ENCODE measurements around the gene CLIC1. TPM values are rescaled to one million over a fixed set of nuclear protein-coding genes. Genes with fewer than 3 reads are reported as not detected.

Gene CLIC1
- total RNA-seq, 4 donors from 2014 or later = 253 to 375 (median 362) TPM

- no peaks in the 10 kb centered on the region for H3K36me3 ChIP-seq
- H3K27ac ChIP-seq = no peak overlapping the region
- H3K27me3 ChIP-seq = no peaks in the 10 kb centered on the region
- no peaks in the 10 kb centered on the region for H3K9me3 ChIP-seq
- no peak for DNase-seq
- H3K4me1 ChIP-seq = peaks cover 0 to 15% (median 6%) of the 10 kb centered on the region in 4 donors
- in situ Hi-C loops (cut with MboI; ENCODE audit: low pct_ligation_motif_present in 1 of 4, low pct_unique_long_range_greater_than_20kb in 1 of 4, low sequenced_read_pairs in 3 of 4) = loop anchor here in 2 of 4 donors (5.0 to 10.0 kb wide), 2 partner anchors 78 to 81 kb away; partner anchors contain the start of gene LY6G5C (in 1 of the 2)
- intact Hi-C loops (cut with DNase I; ENCODE audit: low total_unique reads) = no loop called here
- 85 to 86% methylated on average over 5 to 9 of the region's 9 CpGs for WGBS, 2 donors (ENCODE audit: low coverage in 1 of 2)
- no peak overlapping the region for H3K4me3 ChIP-seq
- no peak for TF ChIP-seq EP300 (IDR thresholded peaks at IDR 0.05; ENCODE audit: low read depth)
- TF ChIP-seq POLR2A (IDR thresholded peaks at IDR 0.05) = no peak
- no peak for TF ChIP-seq POLR2AphosphoS5 (IDR thresholded peaks at IDR 0.05)
- no peak for TF ChIP-seq CTCF (IDR thresholded peaks at IDR 0.05)
Measured at GRCh38 chr6:31765559-31765909, 29.2 kb upstream of the CLIC1 start.

GRCh38 chr6:31764198-31764597 lies 27.9 kb upstream of the CLIC1 start:
- Histone ChIP-seq H3K27me3 (no peaks in the 10 kb centered on the region), H3K4me3 (no peak overlapping the region), H3K4me1 (peaks cover 0 to 10% (median 0%) of the 10 kb centered on the region in 4 donors), H3K27ac (no peak overlapping the region), H3K36me3 (no peaks in the 10 kb centered on the region), H3K9me3 (no peaks in the 10 kb centered on the region)
- TF ChIP-seq CTCF (IDR thresholded peaks at IDR 0.05) (no peak), EP300 (IDR thresholded peaks at IDR 0.05; ENCODE audit: low read depth) (no peak), POLR2AphosphoS5 (IDR thresholded peaks at IDR 0.05) (no peak), POLR2A (IDR thresholded peaks at IDR 0.05) (no peak)
- WGBS, 2 donors (ENCODE audit: low coverage in 1 of 2) = 60 to 75% methylated on average over 1 to 4 of the region's 4 CpGs
- no peak for DNase-seq
- intact Hi-C loops (cut with DNase I; ENCODE audit: low total_unique reads) = no loop called here
- in situ Hi-C loops (cut with MboI; ENCODE audit: low pct_ligation_motif_present in 1 of 4, low pct_unique_long_range_greater_than_20kb in 1 of 4, low sequenced_read_pairs in 3 of 4) = loop anchor here in 1 of 4 donors (10.0 kb wide), 1 partner anchor 79 kb away; the partner anchor contains the start of gene LY6G5C

- intact Hi-C loops (cut with DNase I; ENCODE audit: low total_unique reads) = no loop called here
- no peak for TF ChIP-seq POLR2A (IDR thresholded peaks at IDR 0.05)
- no peak for TF ChIP-seq EP300 (IDR thresholded peaks at IDR 0.05; ENCODE audit: low read depth)
- TF ChIP-seq CTCF (IDR thresholded peaks at IDR 0.05) = no peak
- TF ChIP-seq POLR2AphosphoS5 (IDR thresholded peaks at IDR 0.05) = no peak
- Histone ChIP-seq H3K4me3 (no peak overlapping the region), H3K36me3 (no peaks in the 10 kb centered on the region), H3K4me1 (peaks cover 0 to 10% (median 0%) of the 10 kb centered on the region in 4 donors), H3K9me3 (no peaks in the 10 kb centered on the region), H3K27me3 (no peaks in the 10 kb centered on the region), H3K27ac (no peak overlapping the region)
- in situ Hi-C loops (cut with MboI; ENCODE audit: low pct_ligation_motif_present in 1 of 4, low pct_unique_long_range_greater_than_20kb in 1 of 4, low sequenced_read_pairs in 3 of 4) = loop anchor here in 1 of 4 donors (10.0 kb wide), 1 partner anchor 79 kb away; the partner anchor contains the start of gene LY6G5C
- DNase-seq = no peak
- WGBS, 2 donors (ENCODE audit: low coverage in 1 of 2) = 17 to 24% methylated on average over 1 of the region's 1 CpG
Measured at GRCh38 chr6:31763619-31763940, 27.2 kb upstream of the CLIC1 start.

- no peak for DNase-seq
- H3K27me3 ChIP-seq = no peaks in the 10 kb centered on the region
- no peaks in the 10 kb centered on the region for H3K9me3 ChIP-seq
- no peak overlapping the region for H3K4me3 ChIP-seq
- TF ChIP-seq CTCF (IDR thresholded peaks at IDR 0.05) (no peak), POLR2AphosphoS5 (IDR thresholded peaks at IDR 0.05) (no peak), POLR2A (IDR thresholded peaks at IDR 0.05) (no peak), EP300 (IDR thresholded peaks at IDR 0.05; ENCODE audit: low read depth) (no peak)
- H3K4me1 ChIP-seq = peaks cover 0 to 10% (median 0%) of the 10 kb centered on the region in 4 donors
- no peak overlapping the region for H3K27ac ChIP-seq
- 83% methylated on average over 8 of the region's 8 CpGs; no CpG with 5 or more reads in 1 of the 2 donors for WGBS, 2 donors (ENCODE audit: low coverage in 1 of 2)
- in situ Hi-C loops (cut with MboI; ENCODE audit: low pct_ligation_motif_present in 1 of 4, low pct_unique_long_range_greater_than_20kb in 1 of 4, low sequenced_read_pairs in 3 of 4) (loop anchor here in 1 of 4 donors (10.0 kb wide), 1 partner anchor 78 kb away; the partner anchor contains the start of gene LY6G5C), intact Hi-C loops (cut with DNase I; ENCODE audit: low total_unique reads) (no loop called here)
- no peaks in the 10 kb centered on the region for H3K36me3 ChIP-seq
Measured at GRCh38 chr6:31762878-31763618, 26.7 kb upstream of the CLIC1 start.

All from transverse colon (tissue), 4 donors.